GM19193 (cell line): ENCODE data around the gene DNAJB8.

Experiments used
- POLR2A ChIP-seq: IDR thresholded peaks from 4 replicates; pipeline ENCODE4 v1.6.1; 2011; ENCODE audit not compliant: insufficient read depth, insufficient read length; ENCODE audit errors: extremely low read depth

The DNAJB8 gene

DNA sequence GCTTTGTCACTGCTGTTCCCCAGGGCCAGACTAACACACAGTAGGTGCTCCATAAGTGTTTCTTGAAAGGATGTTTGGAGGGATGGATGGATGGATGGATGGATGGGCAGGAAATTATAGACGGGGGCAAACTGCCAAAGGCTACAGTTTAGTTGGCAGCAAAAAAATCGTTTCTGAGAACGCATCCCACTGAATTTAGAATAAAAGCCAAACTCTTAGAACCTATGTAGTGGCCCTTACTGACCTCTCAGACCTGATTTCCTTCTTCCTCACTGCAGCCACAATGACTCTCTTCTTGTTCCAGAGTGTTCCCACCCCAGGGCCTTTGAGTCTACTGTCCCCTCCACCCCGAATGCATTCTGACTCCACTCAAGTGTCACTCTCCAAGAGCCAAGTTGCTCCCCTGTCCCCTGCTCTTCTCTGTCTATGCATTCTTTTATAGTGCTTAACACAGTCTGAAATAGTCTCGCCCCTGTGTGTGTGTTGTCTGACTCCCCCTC, 31.5 kb upstream of the DNAJB8 start:
- no peak for TF ChIP-seq POLR2A

DNA sequence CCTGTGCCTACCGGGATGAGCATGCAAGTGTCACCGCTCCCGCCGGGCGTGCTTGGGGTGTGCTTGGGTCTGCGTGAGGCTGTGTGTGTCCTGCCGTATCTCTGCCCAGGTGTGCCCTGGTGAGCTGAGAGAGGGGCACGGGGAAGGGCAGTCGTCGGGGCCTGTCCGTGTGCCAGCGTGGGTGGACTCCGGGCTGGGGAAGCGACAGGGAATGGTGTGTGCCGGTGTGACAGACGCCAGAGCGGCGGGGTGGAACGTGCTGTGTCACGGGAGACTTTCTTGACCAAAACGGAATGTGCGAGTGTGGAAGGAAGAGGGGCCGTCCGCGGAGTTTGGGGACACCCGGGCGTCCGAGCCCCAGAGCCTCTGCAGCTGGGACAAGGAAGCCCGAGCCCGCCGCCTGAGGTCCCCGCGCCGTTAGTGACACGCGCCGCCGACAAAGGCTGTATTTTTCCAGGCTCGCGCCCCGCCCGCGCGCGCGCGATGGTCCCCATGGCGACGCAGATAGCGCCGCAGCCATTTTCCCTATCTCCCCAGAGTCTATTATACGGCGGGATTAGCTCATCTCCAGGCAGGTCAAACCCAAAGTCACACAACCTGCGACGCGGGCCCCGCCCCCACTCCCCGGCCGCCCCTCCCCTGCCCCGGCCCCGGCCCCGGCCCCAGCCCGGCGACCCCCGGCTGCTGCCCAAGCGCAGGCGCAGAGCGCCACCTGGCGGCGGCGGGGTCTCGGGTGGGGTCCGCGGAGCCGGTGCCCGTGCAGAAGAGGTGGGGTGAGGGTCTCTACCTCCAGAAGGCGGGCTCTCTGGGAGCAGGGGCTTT, 30.8 kb upstream of the DNAJB8 start:
- no peak for TF ChIP-seq POLR2A

GRCh38 chr3:128496602-128497304, 30.1 kb upstream of the DNAJB8 start:
- TF ChIP-seq POLR2A = no peak

- TF ChIP-seq POLR2A = no peak
These were observed 29.4 kb upstream of the DNAJB8 start for GRCh38 chr3:128496019-128496601.

DNA sequence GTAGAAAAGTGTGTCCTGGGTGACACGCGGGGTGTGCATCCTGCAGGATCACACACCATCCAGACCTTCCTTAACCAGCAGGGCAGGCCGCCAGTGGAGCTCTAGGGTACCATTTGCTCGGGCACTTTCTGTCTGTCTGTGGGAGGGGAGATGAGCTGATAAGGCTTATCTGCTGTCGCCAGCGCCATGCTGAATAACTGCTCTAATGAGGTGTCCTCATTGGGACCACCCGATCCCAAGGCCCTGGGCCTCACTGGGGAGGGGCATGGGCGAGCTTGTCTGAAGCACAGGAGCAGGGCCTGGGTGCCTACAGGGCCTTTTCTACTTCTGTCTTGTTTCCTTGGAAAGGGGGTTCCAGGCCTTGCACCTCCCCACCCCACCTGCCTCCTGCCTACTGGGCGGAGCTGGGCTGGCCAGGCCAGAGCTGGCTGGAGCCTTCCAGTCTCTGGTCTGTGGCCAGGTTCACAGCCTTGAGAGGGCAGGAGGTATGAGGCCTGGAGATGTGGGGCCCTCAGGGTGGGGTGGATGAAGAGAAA, 28.8 kb upstream of the DNAJB8 start:
- no peak for TF ChIP-seq POLR2A

DNA sequence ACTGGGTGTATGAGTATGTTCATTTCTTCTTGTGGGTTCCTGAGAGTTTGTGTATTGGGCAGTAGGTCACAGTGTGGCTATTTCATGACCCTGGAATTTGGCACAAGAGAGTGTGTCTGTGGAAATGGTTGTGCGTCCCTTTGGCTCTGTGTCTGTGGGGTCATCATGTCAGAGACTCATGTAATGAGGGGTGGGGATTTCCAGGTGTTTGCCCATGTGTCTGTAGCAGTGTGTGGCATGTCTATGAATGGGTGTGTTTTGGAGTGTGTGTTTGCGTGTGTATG, 27.6 kb upstream of the DNAJB8 start:
- no peak for TF ChIP-seq POLR2A

GRCh38 chr3:128493570-128494366, 27.1 kb upstream of the DNAJB8 start:
- no peak for TF ChIP-seq POLR2A

GRCh38 chr3:128492671-128493569, 26.2 kb upstream of the DNAJB8 start, which contains the start of gene GATA2:
Gene GATA2 (minus strand): TSS chr3:128493201. CDS start chr3:128487031, 6,170 bp downstream.
- TF ChIP-seq POLR2A = no peak

DNA sequence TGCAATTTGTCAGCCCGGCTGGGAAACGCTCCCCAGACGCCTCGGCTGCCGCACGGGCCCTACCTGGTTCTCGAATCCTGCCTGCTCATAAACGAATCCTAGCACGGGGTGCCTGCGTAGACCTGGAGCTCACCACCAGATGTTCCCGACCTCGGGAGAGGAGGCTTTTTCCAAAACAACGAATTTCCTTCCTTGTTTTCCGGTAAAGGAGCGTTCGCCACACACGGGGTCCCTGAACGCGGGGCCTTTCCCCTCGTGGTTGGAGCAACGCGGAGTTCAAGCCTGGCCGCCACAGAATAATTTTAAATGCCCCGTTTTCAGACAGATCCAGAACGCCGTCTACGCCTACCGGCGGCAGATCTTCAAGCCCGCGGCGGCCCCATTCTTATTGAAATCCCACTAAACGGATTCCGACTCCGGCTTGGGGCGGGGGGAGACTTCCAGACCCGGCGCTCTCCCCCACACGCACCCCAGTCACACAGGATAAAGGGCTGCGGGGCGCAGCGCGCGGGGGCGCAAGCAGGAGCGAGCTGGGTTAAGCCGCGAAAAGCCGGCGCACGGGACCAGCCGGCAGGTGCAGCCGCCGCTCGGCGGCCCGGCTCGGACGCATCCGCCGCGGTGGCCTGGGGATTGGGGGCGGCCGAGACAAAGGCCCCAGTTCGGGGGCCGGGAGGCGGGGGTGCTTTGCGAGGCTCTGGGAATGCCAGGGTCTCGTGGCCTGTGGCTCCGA, 25.4 kb upstream of the DNAJB8 start:
- no peak for TF ChIP-seq POLR2A

DNA sequence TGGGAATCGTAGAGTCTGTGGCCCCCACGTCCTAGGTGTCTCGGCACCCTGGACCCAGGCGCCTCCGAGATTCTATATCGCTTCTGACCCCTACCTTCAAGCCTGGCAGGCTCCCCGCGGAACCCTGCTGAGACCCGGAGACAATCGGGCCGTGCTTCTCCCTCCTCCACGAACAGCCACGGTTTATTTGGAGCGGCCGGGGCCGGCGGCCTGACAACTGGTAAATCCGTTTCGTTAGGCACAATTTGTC, 24.9 kb upstream of the DNAJB8 start:
- no peak for TF ChIP-seq POLR2A

DNA sequence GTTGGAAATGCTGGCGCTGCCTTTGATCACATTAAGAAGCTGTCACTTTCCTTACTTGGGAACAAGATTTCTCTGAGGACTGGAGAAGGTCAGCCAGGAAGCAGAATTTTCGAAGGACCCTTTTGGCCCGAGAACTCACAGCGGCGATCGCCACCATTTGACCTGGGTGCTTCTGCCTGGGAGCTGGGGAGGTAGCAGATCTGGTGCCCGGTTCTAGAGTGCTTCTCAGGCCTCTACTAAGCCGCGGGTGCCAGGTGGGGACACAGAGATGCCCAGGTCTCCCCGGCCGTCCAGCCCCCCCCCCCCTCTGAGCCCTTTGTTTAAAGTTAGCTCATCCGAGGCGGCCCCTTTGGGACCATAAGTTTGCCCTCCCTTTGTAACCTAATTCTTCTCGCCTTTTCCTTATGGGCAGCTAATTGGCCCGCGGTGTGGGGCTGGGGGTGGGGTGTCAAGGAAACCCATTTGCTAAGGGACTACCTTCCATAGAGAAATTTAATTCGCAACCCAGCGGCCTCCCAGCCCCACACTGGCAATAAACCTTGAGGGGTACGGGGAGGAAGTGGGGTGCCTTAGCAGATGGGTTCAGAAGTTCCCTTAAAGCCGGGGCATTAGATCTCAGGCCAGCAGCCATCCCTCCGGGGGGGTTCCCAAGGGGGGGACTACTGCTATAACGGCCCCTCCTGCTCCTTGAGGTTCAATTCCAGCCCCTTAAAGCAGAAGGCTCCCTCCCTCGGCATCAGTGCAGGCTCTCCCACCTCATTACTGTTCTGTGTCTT, 24.4 kb upstream of the DNAJB8 start:
- TF ChIP-seq POLR2A = no peak

DNA sequence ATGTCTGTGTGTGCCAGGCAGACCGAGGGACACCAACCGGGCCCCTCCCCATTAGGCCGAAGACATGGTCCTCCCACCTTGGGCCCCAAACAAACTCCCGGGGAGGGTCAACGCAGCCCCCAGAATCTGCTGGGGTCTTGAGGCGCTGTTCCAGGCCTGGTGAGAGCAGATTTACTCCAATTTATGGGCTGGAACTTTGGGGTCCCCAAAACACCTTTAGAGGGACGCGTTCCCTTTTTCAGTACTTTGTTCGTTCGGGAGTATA, 23.9 kb upstream of the DNAJB8 start:
- no peak for TF ChIP-seq POLR2A
